Sigmoid colon (tissue), 3 donors: ENCODE data around the gene PPM1L.
"Not testable (repeated sequence)": the region's sequence is repeated elsewhere in the genome, so short reads cannot be mapped to it uniquely, and the experiment has no call there.

Experiments used
- CTCF ChIP-seq, 4 experiments: fragments of 450-650 bp in 3 of 4; fragments of 200-600 bp in 1 of 4; IDR thresholded peaks; one replicate each; pipeline ENCODE4 v1.5.1; 2016 to 2019; ENCODE audit warnings: antibody characterized with exemption in 4 of 4, mild to moderate bottlenecking in 3 of 4, moderate library complexity in 2 of 4
- POLR2A ChIP-seq, 2 donors: fragments of 450-650 bp; IDR thresholded peaks; one replicate each; pipeline ENCODE4 v1.6.1; 2016; ENCODE audit warnings: antibody characterized with exemption in 2 of 2, mild to moderate bottlenecking in 2 of 2, moderate library complexity in 2 of 2

DNA sequence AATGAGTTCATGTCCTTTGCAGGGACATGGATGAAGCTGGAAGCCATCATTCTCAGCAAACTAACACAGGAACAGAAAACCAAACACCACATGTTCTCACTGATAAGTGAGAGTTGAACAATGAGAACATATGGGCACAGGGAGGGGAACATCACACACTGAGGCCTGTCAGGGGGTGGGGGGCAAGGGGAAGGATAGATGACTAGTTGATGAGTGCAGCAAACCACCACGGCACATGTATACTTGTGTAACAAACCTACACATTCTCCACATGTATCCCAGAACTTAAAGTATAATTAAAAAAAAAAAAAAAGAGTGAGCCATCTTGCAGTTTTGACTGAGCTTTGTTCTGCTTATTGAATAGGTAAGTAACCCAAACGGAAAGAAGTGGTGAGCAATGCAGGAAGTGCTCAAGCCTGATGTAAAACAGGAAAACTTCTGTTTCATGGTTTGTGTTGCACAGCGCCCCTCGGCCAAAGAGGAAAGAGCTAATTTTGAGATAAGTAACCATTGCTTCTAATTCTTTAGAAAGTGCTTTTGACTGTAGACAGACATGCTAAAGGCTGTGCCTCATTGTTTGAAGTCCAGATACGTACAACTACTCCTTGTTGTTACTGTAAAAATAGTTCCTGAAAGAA lies 279.0 kb downstream of the PPM1L start:
- TF ChIP-seq CTCF, POLR2A (IDR thresholded peaks at IDR 0.05): not testable (repeated sequence)
